GM18505 (cell line): ENCODE measurements around the gene HAUS5.
"Not testable (repeated sequence)": the region's sequence is repeated elsewhere in the genome, so short reads cannot be mapped to it uniquely, and the experiment has no call there.

Experiments used
- ATAC-seq: cut with Tn5 transposase; IDR thresholded peaks from one replicate; pipeline ENCODE4 v1.9.1; 2021; ENCODE audit not compliant: unreplicated experiment
- POLR2A ChIP-seq: IDR thresholded peaks from 4 replicates; pipeline ENCODE4 v1.6.1; 2011; ENCODE audit warnings: borderline replicate concordance; ENCODE audit not compliant: insufficient read depth, insufficient read length; ENCODE audit errors: extremely low read depth

The HAUS5 gene

DNA sequence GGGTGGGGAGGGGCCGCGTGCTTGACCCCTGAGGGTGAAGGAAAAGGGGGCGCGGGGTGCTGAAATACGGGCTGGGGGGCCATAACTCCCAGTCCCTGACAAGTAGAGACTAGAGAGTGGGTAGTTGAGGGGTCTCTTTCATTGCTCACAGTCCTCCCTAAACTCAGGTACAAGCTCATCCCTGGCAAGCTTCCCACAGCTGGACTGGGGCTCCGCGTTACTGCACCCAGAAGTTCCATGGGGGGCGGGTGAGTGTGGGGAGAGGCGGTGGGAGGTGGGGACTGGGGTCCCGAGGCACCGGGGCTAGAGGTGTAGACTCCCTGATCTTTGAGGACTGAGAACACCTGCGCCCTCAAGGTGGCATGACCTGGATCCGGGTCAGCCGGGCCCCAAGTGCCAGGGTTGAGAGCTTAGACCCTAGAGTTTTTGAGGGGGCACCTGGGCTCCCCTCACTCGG lies 30.3 kb downstream of the HAUS5 start:
- TF ChIP-seq POLR2A: no peak
- ATAC-seq: no peak

GRCh38 chr19:35643255-35644205 lies 31.0 kb downstream of the HAUS5 start:
- peak; percentile 92 for TF ChIP-seq POLR2A
- peak; percentile 42 for ATAC-seq

GRCh38 chr19:35644206-35644986 lies 31.9 kb downstream of the HAUS5 start:
- peak; percentile 69 for ATAC-seq
- TF ChIP-seq POLR2A: peak; percentile 30

GRCh38 chr19:35644987-35645679 lies 32.6 kb downstream of the HAUS5 start:
- ATAC-seq: no peak
- no peak for TF ChIP-seq POLR2A

- TF ChIP-seq POLR2A: no peak
- no peak for ATAC-seq
These were observed 33.4 kb downstream of the HAUS5 start for GRCh38 chr19:35645680-35646511.

DNA sequence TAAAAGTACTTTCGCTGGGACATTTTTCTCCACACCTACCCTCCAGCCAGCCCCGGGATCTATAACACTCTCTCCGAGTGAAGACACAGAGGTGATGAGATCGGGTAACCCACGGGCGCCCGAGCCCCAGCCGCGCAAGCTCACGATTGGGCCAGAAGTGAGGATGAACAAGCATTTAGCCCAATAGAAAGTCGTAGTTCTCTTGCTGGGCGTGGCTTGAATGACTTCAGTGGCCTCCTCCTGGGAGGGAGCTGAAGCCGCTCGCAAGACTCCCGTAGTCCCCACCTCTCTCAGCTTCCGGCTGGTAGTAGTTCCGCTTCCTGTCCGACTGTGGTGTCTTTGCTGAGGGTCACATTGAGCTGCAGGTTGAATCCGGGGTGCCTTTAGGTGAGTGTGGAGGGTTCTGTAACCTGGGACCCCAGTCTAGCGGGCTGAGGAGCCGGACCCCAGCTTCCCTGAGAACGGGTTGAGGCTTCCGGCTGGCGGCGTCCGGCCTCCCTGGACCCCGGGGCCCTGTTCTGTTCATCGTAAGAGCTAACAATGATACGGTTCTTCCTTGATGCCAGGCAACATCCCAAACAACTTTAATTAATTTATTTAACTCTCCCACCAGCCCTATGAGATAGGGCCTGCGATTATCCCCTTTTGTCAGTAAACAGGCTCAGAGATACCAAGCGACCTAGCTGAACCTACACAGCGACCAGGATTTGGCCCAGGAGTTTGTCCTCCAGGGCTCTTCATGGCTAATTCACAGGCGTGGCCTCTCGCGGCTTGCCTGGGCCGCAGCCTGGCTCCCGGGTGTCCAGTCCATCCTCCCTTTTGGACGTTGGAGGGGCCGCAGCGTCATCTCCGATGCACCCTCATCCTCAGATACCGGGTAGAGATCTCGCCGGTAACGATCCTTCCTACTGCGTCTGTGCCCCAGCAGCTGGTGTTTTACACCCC lies 35.8 kb downstream of the HAUS5 start, which contains the start of gene COX6B1:
Gene COX6B1, plus strand, starts transcription at position 307 of the 945 bp plus-strand sequence. CDS start 2,921 bp downstream, outside the sequence.
- ATAC-seq: peak; percentile 40
- TF ChIP-seq POLR2A: peak; percentile 93

- no peak for ATAC-seq
- TF ChIP-seq POLR2A: no peak
These were observed 38.0 kb downstream of the HAUS5 start for GRCh38 chr19:35650581-35650980.

- ATAC-seq: not testable (repeated sequence)
These were observed 42.3 kb downstream of the HAUS5 start for GRCh38 chr19:35654828-35655227.

- no peak for TF ChIP-seq POLR2A
- ATAC-seq: no peak
These were observed 43.1 kb downstream of the HAUS5 start for GRCh38 chr19:35655600-35655999.

GRCh38 chr19:35656700-35657099 lies 44.2 kb downstream of the HAUS5 start:
- ATAC-seq: no peak
- TF ChIP-seq POLR2A: no peak

- no peak for TF ChIP-seq POLR2A
- ATAC-seq: no peak
These were observed 45.6 kb downstream of the HAUS5 start for GRCh38 chr19:35657904-35658700.

GRCh38 chr19:35661995-35662340 lies 49.4 kb downstream of the HAUS5 start:
- no peak for ATAC-seq
- no peak for TF ChIP-seq POLR2A
